ENCODE data around the gene ENPP6. TPM values are rescaled to one million over a fixed set of nuclear protein-coding genes. Genes with fewer than 3 reads are reported as not detected.
"Not testable (repeated sequence)": the region's sequence is repeated elsewhere in the genome, so short reads cannot be mapped to it uniquely, and the experiment has no call there.

The ENPP6 gene
- polyA plus RNA-seq, 2 donors = 0.14 to 0.20 TPM

DNA sequence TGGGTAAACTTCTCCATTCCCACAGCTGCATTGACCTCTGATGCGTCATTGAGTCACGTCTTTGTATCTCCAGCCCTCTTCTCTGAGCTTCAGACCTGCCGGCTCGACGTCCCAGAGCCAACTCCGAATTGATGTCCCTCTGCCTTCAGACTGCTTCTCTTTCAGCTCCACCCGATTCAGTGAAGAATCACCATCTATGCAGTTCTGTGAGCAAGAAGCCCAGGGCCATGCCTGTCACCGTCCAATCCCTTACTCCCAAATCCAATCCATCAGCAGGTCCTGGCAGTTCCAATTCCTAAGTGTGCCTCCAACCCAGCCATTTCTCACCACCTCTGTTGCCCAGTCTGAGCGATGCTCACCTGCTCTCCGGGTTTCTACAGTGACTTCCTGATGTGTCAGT is 70.7 kb downstream of the ENPP6 start:
- H3K36me3 ChIP-seq (ENCODE audit: control insufficient read depth in 2 of 2, insufficient read depth in 2 of 2, low read length in 1 of 2) = no peaks in the 10 kb centered on the region
- H3K4me1 ChIP-seq (ENCODE audit: control insufficient read depth in 2 of 2, insufficient read depth in 2 of 2, low read length in 1 of 2) = peaks cover 0 to 3% of the 10 kb centered on the region in 2 donors
- H3K4me3 ChIP-seq (ENCODE audit: low read depth in 1 of 2, low read length in 2 of 2) = no peak overlapping the region
- H3K27ac ChIP-seq (ENCODE audit: low read depth in 2 of 2, low read length in 1 of 2) = no peak overlapping the region
- H3K9me3 ChIP-seq (ENCODE audit: control insufficient read depth in 2 of 2, insufficient read depth in 1 of 2, low read depth in 1 of 2, low read length in 1 of 2) = no peaks in the 10 kb centered on the region
- WGBS, 2 donors = 83 to 86% methylated on average over 10 of the region's 10 CpGs
- no peaks in the 10 kb centered on the region for H3K27me3 ChIP-seq (ENCODE audit: control insufficient read depth in 1 of 2, insufficient read depth in 2 of 2, low read length in 2 of 2)

DNA sequence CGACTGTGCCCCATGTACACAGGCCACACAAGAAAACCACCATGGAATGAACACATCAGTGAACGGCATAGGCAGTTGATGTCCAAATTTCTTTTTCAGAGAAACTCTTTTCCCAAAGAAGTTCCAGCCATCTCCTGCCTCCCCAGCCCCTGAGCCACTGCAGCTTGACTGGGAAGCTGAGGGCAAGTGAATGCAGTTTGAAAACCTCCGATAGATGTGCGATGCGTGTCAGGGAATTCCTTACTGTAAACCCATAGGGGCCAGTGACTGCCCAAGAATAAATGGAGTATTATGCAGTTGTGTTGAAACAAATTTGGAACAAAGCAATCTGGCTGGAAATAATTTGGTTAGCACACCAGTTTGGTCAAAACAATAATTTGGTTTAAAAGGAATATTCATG is 72.1 kb downstream of the ENPP6 start:
- Histone ChIP-seq H3K36me3 (ENCODE audit: control insufficient read depth in 2 of 2, insufficient read depth in 2 of 2, low read length in 1 of 2) (no peaks in the 10 kb centered on the region), H3K4me1 (ENCODE audit: control insufficient read depth in 2 of 2, insufficient read depth in 2 of 2, low read length in 1 of 2) (peaks cover 2 to 3% of the 10 kb centered on the region in 2 donors), H3K27me3 (ENCODE audit: control insufficient read depth in 1 of 2, insufficient read depth in 2 of 2, low read length in 2 of 2) (no peaks in the 10 kb centered on the region), H3K4me3 (ENCODE audit: low read depth in 1 of 2, low read length in 2 of 2) (no peak overlapping the region), H3K27ac (ENCODE audit: low read depth in 2 of 2, low read length in 1 of 2) (no peak overlapping the region), H3K9me3 (ENCODE audit: control insufficient read depth in 2 of 2, insufficient read depth in 1 of 2, low read depth in 1 of 2, low read length in 1 of 2) (peaks cover 0 to 2% of the 10 kb centered on the region in 2 donors)
- 88 to 96% methylated on average over 5 of the region's 5 CpGs for WGBS, 2 donors

DNA sequence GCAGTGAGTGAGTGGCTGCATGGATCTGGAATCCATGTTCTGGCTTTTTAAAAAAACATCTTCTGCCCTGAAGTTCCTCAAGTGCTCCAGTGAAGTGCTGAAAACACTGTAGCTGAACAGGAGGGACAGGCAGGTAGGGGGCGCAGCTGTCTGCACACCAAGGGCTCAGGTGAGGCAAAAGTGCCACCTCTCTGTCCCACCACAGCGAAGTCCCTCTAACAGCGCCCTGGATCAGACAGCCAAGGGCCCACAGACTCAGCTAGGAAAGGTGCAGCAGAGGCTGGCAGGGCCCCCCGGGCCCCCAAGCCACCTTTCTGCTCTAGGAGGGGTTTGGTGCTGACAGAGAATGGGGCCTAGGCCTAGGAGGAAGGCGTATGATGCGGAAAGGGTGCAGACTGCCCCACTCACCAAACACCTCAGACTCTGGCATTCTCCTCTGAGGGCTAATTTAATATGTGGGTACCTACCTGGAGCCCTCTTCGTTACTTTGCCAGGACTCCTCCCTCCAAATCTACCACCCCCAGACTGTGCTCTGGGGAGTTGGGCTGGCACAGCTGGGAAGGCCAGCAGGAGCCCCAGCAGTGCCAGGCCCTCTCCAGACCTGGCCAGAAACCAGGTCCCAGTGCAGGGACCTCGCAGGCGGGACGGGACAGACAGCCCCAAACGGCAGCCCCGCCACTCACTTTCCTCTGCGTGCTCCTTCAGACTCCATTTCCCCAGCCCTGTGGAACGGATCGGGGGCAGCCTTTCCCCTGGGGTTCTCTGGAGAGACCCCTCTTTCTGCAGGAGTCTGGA is 73.7 kb downstream of the ENPP6 start:
- Histone ChIP-seq H3K36me3 (ENCODE audit: control insufficient read depth in 2 of 2, insufficient read depth in 2 of 2, low read length in 1 of 2) (no peaks in the 10 kb centered on the region), H3K27ac (ENCODE audit: low read depth in 2 of 2, low read length in 1 of 2) (no peak overlapping the region), H3K4me3 (ENCODE audit: low read depth in 1 of 2, low read length in 2 of 2) (no peak overlapping the region), H3K9me3 (ENCODE audit: control insufficient read depth in 2 of 2, insufficient read depth in 1 of 2, low read depth in 1 of 2, low read length in 1 of 2) (peaks cover 0 to 2% of the 10 kb centered on the region in 2 donors), H3K4me1 (ENCODE audit: control insufficient read depth in 2 of 2, insufficient read depth in 2 of 2, low read length in 1 of 2) (peaks cover 0 to 2% of the 10 kb centered on the region in 2 donors), H3K27me3 (ENCODE audit: control insufficient read depth in 1 of 2, insufficient read depth in 2 of 2, low read length in 2 of 2) (no peaks in the 10 kb centered on the region)
- WGBS, 2 donors = 84 to 85% methylated on average over 15 of the region's 15 CpGs

DNA sequence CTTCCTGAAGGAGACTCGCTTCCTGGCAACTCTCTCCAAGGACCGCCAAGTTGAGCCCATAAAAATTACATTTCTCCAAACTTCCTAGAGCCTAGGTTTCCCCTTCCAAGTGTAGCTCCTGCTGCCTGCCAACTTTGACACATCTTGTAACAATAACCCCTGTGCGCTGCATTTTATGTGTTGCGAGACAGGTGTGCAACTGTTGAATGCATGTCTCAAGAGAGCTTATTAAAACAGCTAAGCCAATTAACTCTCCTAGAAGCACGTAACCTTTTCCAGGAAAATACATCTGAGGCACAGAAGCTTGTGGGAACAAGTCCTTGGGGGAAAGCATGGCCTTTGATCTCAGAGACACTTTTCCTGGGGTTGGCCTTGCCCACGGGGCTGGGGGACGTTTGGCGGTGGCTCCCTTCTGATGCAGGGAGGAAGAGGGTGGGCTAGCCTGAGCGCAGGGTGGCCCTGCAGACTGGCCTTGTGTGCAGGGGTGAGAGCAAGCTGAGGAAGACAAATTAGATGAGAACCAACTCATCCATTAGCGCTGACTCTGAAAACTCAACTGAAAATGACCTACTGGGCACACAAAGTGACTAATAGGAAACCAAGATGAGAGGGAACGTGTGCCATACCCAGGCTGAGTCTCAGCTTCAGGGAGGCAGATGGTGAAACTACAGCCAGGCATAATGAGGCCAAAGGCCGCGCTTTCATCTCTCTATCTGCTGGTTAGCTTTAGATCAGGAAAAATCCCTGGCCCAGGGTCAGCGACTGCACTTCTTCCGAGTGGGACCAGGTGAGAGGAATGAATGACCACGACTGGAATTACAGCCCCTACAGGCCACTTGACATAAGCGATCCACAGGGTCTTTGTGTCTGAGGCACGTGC is 75.3 kb downstream of the ENPP6 start:
- Histone ChIP-seq H3K36me3 (ENCODE audit: control insufficient read depth in 2 of 2, insufficient read depth in 2 of 2, low read length in 1 of 2) (no peaks in the 10 kb centered on the region), H3K27ac (ENCODE audit: low read depth in 2 of 2, low read length in 1 of 2) (no peak overlapping the region), H3K4me1 (ENCODE audit: control insufficient read depth in 2 of 2, insufficient read depth in 2 of 2, low read length in 1 of 2) (peaks cover 0 to 2% of the 10 kb centered on the region in 2 donors), H3K4me3 (ENCODE audit: low read depth in 1 of 2, low read length in 2 of 2) (no peak overlapping the region), H3K27me3 (ENCODE audit: control insufficient read depth in 1 of 2, insufficient read depth in 2 of 2, low read length in 2 of 2) (no peaks in the 10 kb centered on the region), H3K9me3 (ENCODE audit: control insufficient read depth in 2 of 2, insufficient read depth in 1 of 2, low read depth in 1 of 2, low read length in 1 of 2) (peaks cover 0 to 7% of the 10 kb centered on the region in 2 donors)
- 63 to 64% methylated on average over 18 of the region's 18 CpGs for WGBS, 2 donors

DNA sequence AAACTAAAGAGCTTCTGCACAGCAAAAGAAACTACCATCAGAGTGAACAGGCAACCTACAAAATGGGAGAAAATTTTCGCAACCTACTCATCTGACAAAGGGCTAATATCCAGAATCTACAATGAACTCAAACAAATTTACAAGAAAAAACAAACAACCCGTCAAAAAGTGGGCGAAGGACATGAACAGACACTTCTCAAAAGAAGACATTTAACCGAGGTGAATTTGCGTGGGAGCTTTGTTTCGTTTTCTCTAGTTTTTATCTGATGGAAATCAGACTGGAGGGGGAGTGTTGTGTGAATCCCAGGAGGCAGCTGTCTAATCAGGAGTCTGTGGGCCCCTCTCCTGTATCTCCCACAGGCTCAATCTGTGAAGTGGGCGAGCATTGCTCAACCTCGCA is 76.8 kb downstream of the ENPP6 start:
- H3K27ac ChIP-seq (ENCODE audit: low read depth in 2 of 2, low read length in 1 of 2) = not testable (repeated sequence)

DNA sequence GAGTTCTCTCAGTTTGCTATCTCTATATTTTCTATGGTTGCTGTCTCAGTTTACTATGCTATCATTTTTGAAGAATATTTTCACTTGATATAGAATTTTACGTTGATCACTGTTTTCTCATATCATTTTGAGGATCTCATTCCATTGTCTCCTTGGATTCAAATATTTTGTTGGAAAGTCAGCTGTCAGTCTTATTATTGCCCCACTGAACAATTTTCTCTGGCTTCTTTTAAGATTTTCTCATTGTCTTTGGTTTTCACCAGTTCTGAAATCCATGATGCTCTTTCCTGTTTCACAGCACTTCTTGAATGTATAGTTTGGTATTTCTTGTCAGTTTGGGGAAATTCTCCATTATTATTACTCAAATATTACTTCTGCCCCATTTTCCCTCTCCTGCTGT is 81.1 kb downstream of the ENPP6 start:
- Histone ChIP-seq H3K27me3 (ENCODE audit: control insufficient read depth in 1 of 2, insufficient read depth in 2 of 2, low read length in 2 of 2) (no peaks in the 10 kb centered on the region), H3K4me1 (ENCODE audit: control insufficient read depth in 2 of 2, insufficient read depth in 2 of 2, low read length in 1 of 2) (no peaks in the 10 kb centered on the region), H3K36me3 (ENCODE audit: control insufficient read depth in 2 of 2, insufficient read depth in 2 of 2, low read length in 1 of 2) (no peaks in the 10 kb centered on the region), H3K9me3 (ENCODE audit: control insufficient read depth in 2 of 2, insufficient read depth in 1 of 2, low read depth in 1 of 2, low read length in 1 of 2) (peaks cover 0 to 6% of the 10 kb centered on the region in 2 donors), H3K27ac (ENCODE audit: low read depth in 2 of 2, low read length in 1 of 2) (no peak overlapping the region), H3K4me3 (ENCODE audit: low read depth in 1 of 2, low read length in 2 of 2) (no peak overlapping the region)
- WGBS, 2 donors = 75 to 85% methylated on average over 1 of the region's 1 CpG

More for the DNA sequence above, 76.8 kb downstream of the ENPP6 start:
- not testable (repeated sequence) for H3K4me3 ChIP-seq (ENCODE audit: low read depth in 1 of 2, low read length in 2 of 2); H3K4me1 ChIP-seq (ENCODE audit: control insufficient read depth in 2 of 2, insufficient read depth in 2 of 2, low read length in 1 of 2); H3K9me3 ChIP-seq (ENCODE audit: control insufficient read depth in 2 of 2, insufficient read depth in 1 of 2, low read depth in 1 of 2, low read length in 1 of 2); H3K36me3 ChIP-seq (ENCODE audit: control insufficient read depth in 2 of 2, insufficient read depth in 2 of 2, low read length in 1 of 2); H3K27me3 ChIP-seq (ENCODE audit: control insufficient read depth in 1 of 2, insufficient read depth in 2 of 2, low read length in 2 of 2)
- WGBS, 2 donors = 84 to 91% methylated on average over 7 of the region's 8 CpGs

DNA sequence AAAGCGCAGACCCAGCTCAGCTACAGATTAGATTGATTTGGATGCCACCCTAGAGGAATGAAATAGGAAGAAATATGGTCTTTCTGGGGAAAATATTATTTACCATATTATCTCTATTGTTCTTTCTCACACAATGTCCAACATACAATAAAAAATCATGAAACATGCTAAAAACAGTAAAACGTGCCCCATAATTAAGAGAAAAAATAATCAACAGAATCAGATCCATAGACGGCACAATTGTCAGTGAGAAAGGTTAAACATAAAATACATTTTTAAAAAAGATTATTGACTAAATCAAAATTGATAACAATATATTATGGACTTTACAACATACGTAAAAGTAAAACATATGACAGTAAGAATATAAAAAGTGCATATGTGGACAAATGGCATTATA is 90.9 kb downstream of the ENPP6 start:
- Histone ChIP-seq H3K27me3 (ENCODE audit: control insufficient read depth in 1 of 2, insufficient read depth in 2 of 2, low read length in 2 of 2) (no peaks in the 10 kb centered on the region), H3K4me3 (ENCODE audit: low read depth in 1 of 2, low read length in 2 of 2) (no peak overlapping the region), H3K27ac (ENCODE audit: low read depth in 2 of 2, low read length in 1 of 2) (no peak overlapping the region), H3K4me1 (ENCODE audit: control insufficient read depth in 2 of 2, insufficient read depth in 2 of 2, low read length in 1 of 2) (no peaks in the 10 kb centered on the region), H3K36me3 (ENCODE audit: control insufficient read depth in 2 of 2, insufficient read depth in 2 of 2, low read length in 1 of 2) (no peaks in the 10 kb centered on the region), H3K9me3 (ENCODE audit: control insufficient read depth in 2 of 2, insufficient read depth in 1 of 2, low read depth in 1 of 2, low read length in 1 of 2) (no peaks in the 10 kb centered on the region)
- WGBS, 2 donors = 75 to 80% methylated on average over 4 of the region's 4 CpGs

DNA sequence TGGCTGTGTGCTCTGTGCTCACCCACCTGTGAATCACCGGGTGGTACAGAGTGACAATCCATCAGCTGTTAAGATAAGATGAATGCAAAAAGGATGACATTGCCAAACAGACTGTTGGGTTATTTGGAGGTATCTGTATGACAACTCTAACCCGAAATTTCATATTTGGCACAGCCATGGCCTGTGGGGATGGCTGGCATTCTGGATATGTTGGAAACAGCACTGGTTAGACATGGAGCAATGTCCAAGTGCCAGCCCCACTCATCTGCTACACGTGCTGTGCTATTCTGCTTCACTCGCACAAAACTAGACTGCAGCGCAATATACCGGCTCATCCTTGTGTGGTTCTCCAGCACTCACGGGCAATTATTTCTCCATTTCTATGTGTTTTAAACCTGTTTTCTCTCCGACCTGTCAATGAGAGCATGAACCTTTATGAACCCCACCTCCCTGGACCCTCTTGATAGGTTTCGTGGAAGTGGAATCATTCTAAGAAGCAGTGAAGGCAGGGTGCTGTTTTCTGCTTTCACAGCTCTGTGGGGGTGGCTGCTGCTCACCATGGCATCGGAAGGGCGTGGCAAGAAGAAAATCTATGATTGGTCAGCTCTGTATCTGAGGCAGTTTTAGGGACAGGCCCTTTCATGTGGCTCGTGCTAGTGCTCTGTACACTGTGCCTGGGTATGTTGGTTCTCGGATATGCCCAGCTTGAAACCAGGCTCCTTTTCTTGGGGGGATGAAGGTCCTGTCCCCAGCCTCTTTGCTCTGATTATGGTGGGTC is 94.9 kb downstream of the ENPP6 start:
- 89 to 90% methylated on average over 13 of the region's 13 CpGs for WGBS, 2 donors
- Histone ChIP-seq H3K27me3 (ENCODE audit: control insufficient read depth in 1 of 2, insufficient read depth in 2 of 2, low read length in 2 of 2) (no peaks in the 10 kb centered on the region), H3K4me1 (ENCODE audit: control insufficient read depth in 2 of 2, insufficient read depth in 2 of 2, low read length in 1 of 2) (no peaks in the 10 kb centered on the region), H3K9me3 (ENCODE audit: control insufficient read depth in 2 of 2, insufficient read depth in 1 of 2, low read depth in 1 of 2, low read length in 1 of 2) (no peaks in the 10 kb centered on the region), H3K36me3 (ENCODE audit: control insufficient read depth in 2 of 2, insufficient read depth in 2 of 2, low read length in 1 of 2) (no peaks in the 10 kb centered on the region), H3K27ac (ENCODE audit: low read depth in 2 of 2, low read length in 1 of 2) (no peak overlapping the region), H3K4me3 (ENCODE audit: low read depth in 1 of 2, low read length in 2 of 2) (no peak overlapping the region)

DNA sequence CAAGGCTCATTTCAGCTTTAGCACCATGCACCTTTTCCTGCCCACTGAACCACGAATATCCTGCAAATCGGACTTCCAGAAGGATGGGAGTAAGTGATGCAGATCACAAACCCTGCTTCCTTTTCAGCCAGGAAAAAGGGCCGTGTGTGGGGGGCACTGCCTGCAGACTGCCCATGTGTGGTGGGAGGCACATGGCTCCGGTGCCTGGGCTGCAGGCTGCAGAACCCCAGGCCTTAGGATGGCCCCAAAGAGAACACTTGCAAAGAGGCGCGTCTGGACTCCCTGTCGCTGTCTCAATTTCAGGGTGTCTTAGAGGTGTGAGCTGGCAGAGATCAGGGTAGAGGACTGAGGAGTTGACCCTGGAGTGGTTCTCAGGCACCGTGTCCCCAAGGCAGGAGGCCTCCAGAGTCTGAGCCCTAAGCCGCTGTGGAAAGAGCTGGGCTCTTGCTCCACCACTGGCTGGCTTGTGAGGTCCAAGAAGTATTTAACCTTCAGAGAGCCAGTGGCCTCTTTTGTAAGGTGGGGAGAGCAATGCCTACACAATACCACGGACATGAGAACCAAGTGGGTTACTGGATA is 97.0 kb downstream of the ENPP6 start:
- Histone ChIP-seq H3K36me3 (ENCODE audit: control insufficient read depth in 2 of 2, insufficient read depth in 2 of 2, low read length in 1 of 2) (no peaks in the 10 kb centered on the region), H3K4me3 (ENCODE audit: low read depth in 1 of 2, low read length in 2 of 2) (no peak overlapping the region), H3K9me3 (ENCODE audit: control insufficient read depth in 2 of 2, insufficient read depth in 1 of 2, low read depth in 1 of 2, low read length in 1 of 2) (no peaks in the 10 kb centered on the region), H3K27ac (ENCODE audit: low read depth in 2 of 2, low read length in 1 of 2) (no peak overlapping the region), H3K27me3 (ENCODE audit: control insufficient read depth in 1 of 2, insufficient read depth in 2 of 2, low read length in 2 of 2) (no peaks in the 10 kb centered on the region), H3K4me1 (ENCODE audit: control insufficient read depth in 2 of 2, insufficient read depth in 2 of 2, low read length in 1 of 2) (no peaks in the 10 kb centered on the region)
- WGBS, 2 donors = 81 to 84% methylated on average over 10 of the region's 10 CpGs

All from esophagus (tissue), 2 donors.